ENCODE measurements around the gene EMC1.
"Not testable (repeated sequence)": the region's sequence is repeated elsewhere in the genome, so short reads cannot be mapped to it uniquely, and the experiment has no call there.

Gene EMC1
- total RNA-seq, result 39.6 to 90.2 reads per million in 2 donors

DNA sequence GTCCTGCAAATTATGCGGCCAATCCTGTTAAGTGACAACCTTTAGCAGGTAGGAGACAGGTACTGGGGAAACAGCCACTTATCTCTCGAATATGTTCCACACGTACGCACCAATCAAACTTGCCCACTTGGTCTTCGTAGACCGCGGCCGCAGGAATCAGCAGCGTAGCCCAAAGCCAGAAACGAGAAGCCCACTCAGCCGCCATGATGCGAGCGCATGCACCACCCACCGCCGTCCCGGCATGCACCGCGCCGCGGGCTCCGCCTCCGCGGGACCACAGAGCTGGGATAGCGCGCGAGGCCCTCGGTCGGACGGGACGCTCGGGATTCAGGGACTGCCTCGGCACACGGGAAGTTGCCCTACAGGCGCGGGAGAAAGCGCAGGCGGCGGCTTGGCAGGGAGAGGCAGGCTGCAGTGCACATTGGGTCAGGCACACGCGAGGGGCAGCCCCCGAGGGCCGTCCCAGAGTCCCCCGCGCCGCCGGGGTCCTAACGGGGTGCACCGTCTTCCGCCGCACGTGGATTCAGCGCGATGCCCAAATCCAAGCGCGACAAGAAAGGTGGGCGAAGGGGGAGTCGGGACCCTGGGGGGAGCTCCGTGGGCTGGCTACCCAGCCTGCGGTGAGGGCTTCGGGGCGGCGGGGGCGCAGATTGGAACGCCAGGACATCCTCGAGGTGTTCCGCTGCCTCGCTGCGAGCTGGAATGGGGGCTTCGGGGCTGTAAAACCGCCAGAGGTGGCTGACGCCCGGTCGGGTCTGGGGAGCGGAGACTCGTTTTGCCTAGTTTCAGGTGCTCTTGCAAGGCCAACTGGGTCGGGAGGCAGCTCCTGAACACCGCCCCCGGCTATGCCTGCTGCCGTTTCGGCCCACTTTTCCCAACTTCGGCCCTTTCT is at the start of gene EMC1, which contains the start of gene MRTO4:
Gene EMC1, minus strand, starts transcription at position 220 of the 892 bp plus-strand sequence. Its CDS starts 15 bp downstream, at position 205.
Gene MRTO4, plus strand, starts transcription at position 501 of the 892 bp plus-strand sequence. Its CDS starts 31 bp downstream, at position 532.
- DNase-seq, result peak; percentile 88

DNA sequence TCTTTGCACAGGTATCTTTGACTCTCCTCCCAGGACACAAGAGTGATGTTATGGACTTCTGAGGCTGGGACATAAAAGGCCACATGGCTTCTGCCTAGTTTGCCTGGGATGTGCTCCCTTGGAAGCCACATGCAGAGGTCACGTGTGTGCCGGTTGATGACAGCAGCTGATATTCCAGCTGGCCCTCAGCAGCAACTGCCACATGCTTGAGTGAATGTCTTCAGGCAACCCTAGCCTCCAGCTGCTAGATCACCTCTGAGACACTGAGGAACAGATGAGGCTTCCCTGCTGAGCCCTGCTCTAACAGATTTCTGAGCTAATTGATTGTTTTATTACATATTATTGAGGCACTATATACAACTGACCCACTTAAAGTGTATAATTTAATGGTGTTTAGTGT is 48.9 kb upstream of the EMC1 start:
- no peak for DNase-seq

DNA sequence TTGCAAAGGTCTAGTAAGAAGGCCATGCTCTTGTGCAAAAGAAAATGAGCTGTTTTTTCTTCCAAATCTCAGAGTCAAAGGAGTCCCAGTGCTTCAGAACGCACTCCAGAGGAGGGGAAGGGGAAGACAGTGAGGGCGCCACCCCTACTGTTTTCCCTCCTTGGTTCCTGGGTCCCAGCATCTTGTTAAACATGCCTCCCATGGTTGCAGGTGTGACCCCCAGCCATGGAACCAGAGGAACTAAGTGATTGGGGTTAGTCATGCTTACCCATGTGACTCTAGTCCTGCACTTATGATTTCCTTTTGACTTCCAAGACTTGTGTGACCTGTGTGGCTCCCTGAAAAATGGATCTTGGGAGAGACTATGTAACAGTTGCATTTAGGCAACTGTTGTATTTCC is 43.3 kb upstream of the EMC1 start:
- no peak for DNase-seq

DNA sequence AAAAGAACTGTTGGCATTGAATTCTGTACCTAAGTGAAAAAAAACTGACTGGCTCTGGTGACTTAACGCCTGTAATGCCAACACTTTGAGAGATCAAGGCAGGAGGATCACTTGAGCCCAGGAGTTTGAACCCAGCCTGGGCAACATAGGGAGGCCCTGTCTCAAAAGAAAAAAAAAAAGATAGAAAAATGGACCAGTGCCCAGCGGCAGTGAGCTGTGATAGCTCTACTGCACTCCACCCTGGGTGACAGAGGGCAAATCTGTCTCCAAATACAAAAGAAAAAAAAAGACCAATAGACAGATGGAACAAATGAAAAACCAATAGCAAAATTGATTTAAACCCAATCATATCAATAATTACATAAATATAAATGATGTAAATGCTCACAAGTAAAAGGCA is 37.9 kb upstream of the EMC1 start:
- DNase-seq, result no peak

DNA sequence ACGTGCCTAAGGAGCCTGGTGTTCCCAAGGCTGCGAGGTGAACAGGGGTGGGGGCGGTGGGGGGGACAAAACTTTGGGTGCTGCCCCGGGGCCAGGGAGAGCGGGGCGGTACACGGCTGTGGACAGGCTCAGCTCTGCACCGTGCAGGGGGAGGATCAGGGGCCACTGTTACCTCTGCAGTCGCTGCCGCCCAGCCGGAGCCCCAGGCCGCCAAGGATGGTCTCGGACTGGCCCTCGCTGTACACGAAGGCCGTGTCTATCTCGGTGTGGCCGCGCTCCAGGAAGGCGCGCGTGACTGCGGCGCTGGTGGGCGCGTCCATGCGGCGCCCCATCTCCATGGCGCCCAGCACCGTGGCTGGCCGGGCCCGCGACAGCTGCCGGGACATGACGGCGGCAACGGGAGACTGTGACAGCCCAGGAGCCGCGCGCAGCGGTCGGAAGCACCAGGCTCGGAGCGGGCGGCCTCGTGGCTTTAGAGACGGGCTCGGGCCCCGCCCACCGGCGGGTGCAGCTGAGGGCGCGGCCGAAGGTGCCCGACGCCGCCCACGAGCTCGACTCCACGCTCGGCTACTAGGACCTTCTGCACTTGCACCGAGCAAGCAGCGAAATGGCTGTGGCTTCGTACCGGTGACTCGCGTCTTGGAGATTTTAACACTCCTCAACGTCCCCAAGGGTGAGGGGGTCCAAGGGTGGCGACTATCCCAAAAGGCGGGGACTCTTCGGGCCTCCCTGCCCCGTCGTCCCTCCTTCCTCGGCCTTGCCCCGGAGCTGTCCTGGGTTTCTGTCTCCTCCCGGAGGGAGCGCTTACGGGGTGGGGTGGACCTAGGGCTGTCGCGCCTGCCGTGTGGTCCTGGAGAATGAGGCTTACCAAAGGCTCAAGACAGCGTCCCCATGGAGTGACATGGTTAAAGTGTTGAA is 37.3 kb upstream of the EMC1 start, which contains the start of gene AKR7A3:
Gene AKR7A3, minus strand, starts transcription at position 447 of the 918 bp plus-strand sequence. Its CDS starts 61 bp downstream, at position 386.
- peak; percentile 40 for DNase-seq

DNA sequence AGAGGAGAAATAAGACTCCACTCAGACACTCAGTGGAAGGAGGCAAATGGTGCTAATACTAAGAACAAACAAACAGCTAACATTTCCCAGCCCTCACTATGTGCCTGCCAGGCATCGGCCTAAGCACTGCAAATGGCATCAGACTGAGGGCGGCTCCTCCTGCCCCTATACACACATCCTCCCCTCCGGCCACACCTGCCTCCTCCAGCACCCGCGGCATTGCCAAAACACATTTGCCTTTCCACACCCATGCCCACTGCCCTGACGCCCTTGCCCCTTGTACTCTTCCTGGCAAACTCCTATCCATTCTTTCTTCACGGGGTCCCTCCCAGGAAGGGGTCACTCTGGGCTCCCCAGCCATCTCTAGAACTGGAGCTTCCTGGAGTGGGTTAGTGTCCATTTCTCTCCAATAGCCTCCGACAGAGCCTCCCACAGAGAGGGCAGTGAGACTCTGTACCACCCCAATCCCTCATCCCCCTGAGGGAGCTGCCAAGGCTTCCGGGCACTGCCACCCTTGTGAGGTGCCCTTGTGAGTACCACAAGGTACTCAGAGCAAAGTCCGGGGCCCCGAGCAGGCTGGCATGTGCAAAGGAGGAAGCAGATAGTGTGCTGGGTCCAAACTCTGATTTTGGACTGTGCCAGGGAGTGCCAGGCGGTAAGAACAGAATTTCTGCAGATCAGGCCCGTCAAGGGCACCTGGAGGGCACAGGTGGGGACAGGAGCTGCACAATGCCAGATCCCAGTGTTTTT is 36.3 kb upstream of the EMC1 start:
- no peak for DNase-seq

DNA sequence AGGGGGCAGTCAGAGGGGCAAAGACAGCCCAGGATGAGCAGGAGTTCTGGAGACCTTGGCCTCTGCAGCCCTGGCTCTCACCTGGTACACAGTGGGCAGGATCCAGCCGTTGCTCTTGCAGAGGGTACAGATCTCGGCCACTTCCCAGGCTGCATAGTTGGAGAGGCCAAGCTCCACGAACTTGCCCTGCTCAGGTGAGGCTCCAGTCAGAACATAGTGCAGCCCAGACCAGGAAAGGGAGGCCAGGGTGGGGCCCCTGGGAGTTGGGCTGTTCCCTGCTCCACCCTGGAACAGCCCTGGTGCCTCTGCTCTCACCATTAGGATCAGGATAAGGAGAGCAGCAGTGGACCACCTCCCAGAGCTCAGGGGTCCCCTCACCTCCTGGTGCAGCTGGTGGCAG is 34.5 kb upstream of the EMC1 start:
- not testable (repeated sequence) for DNase-seq

DNA sequence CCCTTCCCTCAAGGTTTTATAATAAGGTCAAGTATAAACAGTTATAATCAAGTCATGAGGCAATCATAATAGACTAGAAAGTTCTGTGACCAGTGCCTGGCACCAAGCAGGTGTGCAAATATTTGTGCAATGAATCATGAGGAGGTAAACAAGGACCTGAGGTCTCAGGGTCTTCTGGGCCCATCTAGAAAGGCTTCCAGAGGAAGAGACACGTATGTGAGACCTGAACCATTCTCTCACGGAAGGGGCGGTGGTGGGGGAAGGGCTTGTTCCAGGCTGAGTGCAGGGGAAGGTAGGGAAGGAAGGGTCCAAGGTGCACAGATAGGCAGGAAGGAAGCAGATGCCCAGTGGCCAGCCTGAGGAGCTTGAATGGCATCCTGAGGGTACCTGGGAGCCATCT is 34.0 kb upstream of the EMC1 start:
- DNase-seq, result not testable (repeated sequence)

DNA sequence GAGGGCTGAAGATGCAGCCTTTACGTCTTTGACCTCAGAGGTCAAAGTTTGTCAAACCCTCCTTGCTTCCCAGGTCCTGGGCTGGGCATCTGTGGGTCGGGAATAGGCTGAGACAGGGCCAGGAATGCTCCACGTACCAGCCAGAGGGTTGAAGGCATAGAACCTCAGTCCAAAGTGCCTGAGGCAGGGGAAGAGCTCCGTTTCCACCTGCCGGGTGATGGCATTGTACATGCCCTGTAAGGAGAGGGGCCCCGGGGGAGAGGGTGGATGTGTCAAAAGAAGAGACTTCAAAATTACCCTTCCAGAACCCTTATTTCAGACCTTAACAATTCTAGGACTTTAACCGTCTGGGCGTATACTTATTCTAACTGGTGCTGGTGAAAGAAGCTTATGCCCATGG is 33.6 kb upstream of the EMC1 start:
- no peak for DNase-seq

DNA sequence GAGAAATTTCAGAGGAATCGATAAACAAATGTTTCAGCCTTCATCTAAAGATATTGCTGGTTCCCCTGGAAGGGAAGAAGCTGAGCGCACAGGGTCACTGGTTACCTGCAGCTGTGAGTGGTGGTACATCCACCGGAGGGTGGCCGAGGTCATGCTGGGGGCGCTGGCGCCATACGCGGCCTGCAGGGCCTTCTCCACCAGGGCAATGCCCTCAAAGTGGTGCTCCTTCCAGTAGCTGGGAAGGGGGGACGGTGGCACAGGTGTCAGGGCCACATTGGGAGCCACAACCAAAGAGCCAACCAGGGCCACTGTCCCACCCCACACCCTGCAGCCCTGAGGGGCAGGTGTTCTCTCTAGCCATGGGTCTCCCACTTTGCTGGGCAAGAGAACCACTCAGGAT is 32.6 kb upstream of the EMC1 start:
- no peak for DNase-seq

DNA sequence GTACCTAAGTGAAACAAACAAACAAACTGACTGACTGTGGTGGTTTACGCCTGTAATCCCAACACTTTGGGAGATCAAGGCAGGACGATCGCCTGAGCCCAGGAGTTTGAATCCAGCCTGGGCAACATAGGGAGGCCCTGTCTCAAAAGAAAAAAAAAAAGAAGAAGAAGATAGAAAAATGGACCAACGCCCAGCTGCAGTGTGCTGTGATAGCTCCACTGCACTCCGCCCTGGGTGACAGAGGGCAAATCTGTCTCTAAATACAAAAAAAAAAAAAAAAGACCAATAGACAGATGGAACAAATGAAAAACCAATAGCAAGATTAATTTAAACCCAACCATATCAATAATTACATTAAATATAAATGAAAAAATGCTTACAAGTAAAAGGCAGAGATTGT is 23.3 kb upstream of the EMC1 start:
- DNase-seq, result no peak

DNA sequence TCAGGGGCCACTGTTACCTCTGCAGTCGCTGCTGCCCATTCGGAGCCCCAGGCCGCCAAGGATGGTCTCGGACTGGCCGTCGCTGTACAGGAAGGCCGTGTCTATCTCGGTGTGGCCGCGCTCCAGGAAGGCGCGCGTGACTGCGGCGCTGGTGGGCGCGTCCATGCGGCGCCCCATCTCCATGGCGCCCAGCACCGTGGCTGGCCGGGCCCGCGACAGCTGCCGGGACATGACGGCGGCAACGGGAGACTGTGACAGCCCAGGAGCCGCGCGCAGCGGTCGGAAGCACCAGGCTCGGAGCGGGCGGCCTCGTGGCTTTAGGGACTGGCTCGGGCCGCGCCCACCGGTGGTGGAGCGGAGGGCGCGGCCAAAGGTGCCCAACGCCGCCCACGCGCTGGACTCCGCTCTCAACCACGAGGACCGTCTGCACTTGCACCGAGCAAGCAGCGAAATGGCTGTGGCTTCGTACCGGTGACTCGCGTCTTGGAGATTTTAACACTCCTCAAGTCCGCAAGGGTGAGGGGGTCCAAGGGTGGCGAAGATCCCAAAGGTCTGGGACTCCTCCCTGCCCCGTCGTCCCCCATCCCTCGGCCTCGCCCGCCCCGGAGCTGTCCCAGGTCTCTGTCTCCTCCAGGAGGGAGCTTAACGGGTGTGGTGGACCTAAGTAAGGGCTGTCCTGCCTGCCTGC is 22.7 kb upstream of the EMC1 start:
- not testable (repeated sequence) for DNase-seq

DNA sequence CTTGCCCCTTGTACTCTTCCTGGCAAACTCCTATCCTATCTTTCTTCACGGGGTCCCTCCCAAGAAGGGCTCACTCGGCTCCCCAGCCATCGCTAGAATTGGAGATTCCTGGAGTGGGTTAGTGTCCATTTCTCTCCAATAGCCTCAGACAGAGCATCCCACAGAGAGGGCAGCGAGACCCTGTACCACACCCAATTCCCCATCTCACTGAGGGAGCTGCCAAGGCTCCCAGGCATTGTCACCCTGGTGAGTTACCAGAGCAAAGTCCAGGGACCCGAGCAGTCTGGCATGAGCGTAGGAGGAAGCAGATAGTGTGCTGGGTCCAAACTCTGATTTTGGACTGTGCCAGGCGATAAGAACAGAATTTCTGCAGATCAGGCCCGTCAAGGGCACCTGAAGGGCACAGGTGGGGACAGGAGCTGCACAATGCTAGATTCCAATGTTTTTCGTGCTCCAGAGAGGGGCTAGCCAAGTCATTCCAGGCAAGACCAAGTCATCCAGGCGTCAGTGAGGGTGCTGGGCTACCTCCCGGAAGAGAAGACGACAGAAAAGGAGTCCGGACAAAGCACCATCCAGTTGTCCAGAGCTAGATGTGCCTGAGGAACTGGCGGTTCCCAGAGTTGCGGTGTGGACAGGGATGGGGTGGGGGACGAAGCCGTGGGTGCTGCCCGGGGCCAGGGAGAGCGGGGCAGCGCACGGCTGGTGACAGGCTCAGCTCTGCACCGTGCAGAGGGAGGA is 22.0 kb upstream of the EMC1 start:
- DNase-seq, result no peak

DNA sequence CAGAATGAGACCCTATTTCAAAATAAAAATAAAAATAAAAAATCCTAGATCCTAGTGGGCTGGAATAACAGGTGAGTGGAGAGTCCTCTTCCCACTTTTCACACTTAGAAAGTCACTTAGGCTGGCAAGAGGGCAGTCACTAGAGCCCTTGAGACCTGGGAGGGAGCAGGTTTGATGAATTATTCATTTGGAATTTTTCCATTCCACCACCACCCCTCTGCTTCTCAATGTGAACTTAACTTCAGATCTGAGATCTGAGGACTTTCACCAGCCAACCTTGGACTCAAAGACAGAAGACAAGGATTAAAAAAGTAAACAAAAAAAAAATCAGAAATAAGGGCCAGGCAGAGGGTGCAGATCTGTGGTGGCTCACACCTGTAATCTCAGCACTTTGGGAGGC is 20.7 kb upstream of the EMC1 start:
- no peak for DNase-seq

DNA sequence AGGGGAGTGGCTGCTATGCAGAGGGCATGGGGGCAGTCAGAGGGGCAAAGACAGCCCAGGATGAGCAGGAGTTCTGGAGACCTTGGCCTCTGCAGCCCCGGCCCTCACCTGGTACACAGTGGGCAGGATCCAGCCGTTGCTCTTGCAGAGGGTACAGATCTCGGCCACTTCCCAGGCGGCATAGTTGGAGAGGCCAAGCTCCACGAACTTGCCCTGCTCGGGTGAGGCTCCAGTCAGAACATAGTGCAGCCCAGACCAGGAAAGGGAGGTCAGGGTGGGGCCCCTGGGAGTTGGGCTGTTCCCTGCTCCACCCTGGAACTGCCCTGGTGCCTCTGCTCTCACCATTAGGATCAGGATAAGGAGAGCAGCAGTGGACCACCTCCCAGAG is 19.0 kb upstream of the EMC1 start:
- DNase-seq, result not testable (repeated sequence)

DNA sequence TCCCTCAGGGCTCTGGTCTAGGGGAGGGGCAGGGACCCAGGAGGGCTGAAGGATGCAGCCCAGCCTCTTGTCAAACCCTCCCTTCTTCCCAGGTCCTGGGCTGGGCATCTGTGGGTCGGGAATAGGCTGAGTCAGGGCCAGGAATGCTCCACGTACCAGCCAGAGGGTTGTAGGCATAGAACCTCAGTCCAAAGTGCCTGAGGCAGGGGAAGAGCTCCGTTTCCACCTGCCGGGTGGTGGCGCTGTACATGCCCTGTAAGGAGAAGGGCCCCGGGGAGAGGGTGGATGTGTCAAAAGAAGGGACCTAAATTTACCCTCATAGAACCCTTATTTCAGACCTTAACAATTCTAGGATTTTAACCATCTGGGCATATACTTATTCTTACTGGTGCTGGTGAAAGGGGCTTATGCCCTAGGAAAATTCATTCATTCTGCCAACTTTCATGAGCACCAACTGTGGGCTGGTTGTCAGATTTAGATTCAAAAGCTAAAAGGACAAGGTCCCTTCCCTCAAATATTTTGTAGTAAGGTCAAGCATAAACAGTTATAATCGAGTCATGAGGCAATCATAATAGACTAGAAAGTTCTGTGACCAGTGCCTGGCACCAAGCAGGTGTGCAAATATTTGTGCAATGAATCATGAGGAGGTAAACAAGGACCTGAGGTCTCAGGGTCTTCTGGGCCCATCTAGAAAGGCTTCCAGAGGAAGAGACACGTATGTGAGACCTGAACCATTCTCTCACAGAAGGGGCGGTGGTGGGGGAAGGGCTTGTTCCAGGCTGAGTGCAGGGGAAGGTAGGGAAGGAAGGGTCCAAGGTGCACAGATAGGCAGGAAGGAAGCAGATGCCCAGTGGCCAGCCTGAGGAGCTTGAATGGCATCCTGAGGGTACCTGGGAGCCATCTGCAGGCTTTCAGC is 18.4 kb upstream of the EMC1 start:
- DNase-seq, result not testable (repeated sequence)

DNA sequence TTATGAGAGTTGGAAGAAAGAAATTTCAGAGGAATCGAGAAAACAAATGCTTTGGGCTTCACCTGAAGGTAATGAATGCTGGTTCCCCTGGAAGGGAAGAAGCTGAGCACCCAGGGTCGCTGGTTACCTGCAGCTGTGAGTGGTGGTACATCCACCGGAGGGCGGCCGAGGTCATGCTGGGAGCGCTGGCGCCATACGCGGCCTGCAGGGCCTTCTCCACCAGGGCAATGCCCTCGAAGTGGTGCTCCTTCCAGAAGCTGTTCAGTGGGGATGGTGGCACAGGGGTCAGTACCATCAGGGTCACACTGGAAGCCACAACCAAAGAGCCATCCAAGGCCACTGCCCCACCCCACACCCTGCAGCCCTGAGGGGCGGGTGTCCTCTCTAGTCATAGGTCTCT is 17.1 kb upstream of the EMC1 start:
- no peak for DNase-seq

DNA sequence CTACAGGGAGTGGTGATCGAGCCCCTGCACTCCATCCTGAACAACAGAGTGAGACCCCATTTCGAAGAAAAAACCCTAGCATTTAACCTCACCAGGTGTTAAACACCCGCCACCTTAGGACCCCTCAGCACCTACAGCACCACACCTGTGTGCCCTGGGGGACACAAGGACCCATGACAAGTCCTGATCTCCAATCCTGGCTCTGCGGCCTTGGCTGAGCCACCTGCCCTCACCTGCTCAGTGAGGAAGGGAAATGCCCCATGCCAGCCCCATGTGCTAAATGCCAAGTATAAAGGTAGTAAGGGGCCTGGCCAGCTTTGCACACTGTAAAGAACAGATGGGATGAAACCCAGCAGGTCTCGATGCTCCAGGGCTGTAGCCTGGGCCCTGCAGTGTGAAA is 11.4 kb upstream of the EMC1 start:
- no peak for DNase-seq

DNA sequence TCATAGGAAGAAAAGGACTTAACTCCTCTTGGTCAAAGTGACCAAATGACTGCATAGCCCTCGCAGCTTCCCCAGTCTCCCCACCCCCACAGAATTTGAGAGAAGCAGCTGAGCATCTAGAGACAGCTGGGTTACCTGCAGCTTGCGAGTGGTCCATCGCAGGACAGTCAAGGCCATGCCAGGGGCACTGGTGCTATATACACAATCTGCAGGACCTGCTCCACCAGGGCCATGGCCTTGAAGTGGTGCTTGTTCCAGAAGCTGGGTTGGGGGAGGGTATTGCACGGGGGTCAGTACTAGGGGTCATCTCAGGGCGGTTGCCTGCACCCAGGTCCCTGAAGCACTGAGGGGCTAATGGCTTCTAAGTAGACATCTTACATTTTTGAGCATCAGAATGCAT is 10.7 kb upstream of the EMC1 start:
- no peak for DNase-seq

All from T-helper 9 cell (primary cell).